A673 (cell line): ENCODE measurements around the gene PIGT. TPM values are rescaled to one million over a fixed set of nuclear protein-coding genes. Genes with fewer than 3 reads are reported as not detected.

Experiments
- BruUV-seq: library from RNA; stranded (reverse); fragments of 400-500 nt; replicated peaks from 2 replicates; lab custom pipeline; 2021; lab: Mats Ljungman, UMichigan
- CTCF ChIA-PET: fragments of 300-600 bp; sonication (Branson Sonifier 250); formaldehyde crosslinking; loops from one replicate; lab custom pipeline; 2022; ENCODE audit warnings: antibody characterized with exemption; lab: Charles Lee
- POLR2A ChIA-PET: fragments of 300-600 bp; sonication (Branson Sonifier 250); formaldehyde crosslinking; loops from one replicate; lab custom pipeline; 2022; ENCODE audit warnings: antibody characterized with exemption; ENCODE audit not compliant: low non-redundant PET; lab: Charles Lee
- DNase-seq: peaks from one replicate; pipeline ENCODE4 v3.0.0-alpha.2; 2015; ENCODE audit warnings: low spot score
- H3K27ac ChIP-seq: fragments of 200-600 bp; sonication (generic); 2 replicates; pipeline ENCODE4 v1.5.1; 2016; ENCODE audit warnings: mixed run types, low read depth, mild to moderate bottlenecking, mixed read lengths, antibody characterized with exemption, low read length; ENCODE audit not compliant: poor library complexity, severe bottlenecking
- H3K27me3 ChIP-seq: fragments of 200-600 bp; sonication (generic); replicated peaks from 2 replicates; pipeline ENCODE4 v1.6.1; 2017; ENCODE audit warnings: mixed run types, low read depth, mild to moderate bottlenecking, mixed read lengths, antibody characterized with exemption, low read length; ENCODE audit not compliant: insufficient read depth, poor library complexity
- H3K36me3 ChIP-seq: fragments of 200-600 bp; sonication (generic); 2 replicates; pipeline ENCODE4 v1.6.1; 2016; ENCODE audit warnings: mixed run types, mild to moderate bottlenecking, mixed read lengths, antibody characterized with exemption, low read length; ENCODE audit not compliant: insufficient read depth, poor library complexity, severe bottlenecking
- H3K4me1 ChIP-seq: fragments of 200-600 bp; sonication (generic); 2 replicates; pipeline ENCODE4 v1.6.1; 2017; ENCODE audit warnings: mixed run types, mild to moderate bottlenecking, mixed read lengths, antibody characterized with exemption, low read length; ENCODE audit not compliant: insufficient read depth, poor library complexity, severe bottlenecking
- H3K4me3 ChIP-seq: fragments of 200-600 bp; sonication (generic); 2 replicates; pipeline ENCODE4 v1.5.1; 2016; ENCODE audit warnings: low read depth, mixed run types, mild to moderate bottlenecking, mixed read lengths, low read length; ENCODE audit not compliant: poor library complexity, severe bottlenecking
- H3K9me3 ChIP-seq: fragments of 200-600 bp; sonication (generic); 2 replicates; pipeline ENCODE4 v1.6.1; 2016; ENCODE audit warnings: mixed run types, low read depth, mild to moderate bottlenecking, mixed read lengths, antibody characterized with exemption, low read length; ENCODE audit not compliant: poor library complexity, severe bottlenecking
- CTCF ChIP-seq: fragments of 300-800, 200-600 bp; sonication (generic); conservative IDR thresholded peaks from 2 replicates; pipeline ENCODE4 v1.5.1; 2017; ENCODE audit warnings: low read depth, mild to moderate bottlenecking, antibody characterized with exemption, low read length, moderate library complexity, mixed read lengths
- EZH2 ChIP-seq: fragments of 200-600 bp; sonication (generic); IDR thresholded peaks from 2 replicates; pipeline ENCODE4 v1.6.1; 2017; ENCODE audit warnings: borderline replicate concordance, low read depth, mild to moderate bottlenecking, mixed read lengths, antibody characterized with exemption, low read length; ENCODE audit not compliant: poor library complexity, severe bottlenecking
- intact Hi-C: fragments of 100-400 bp; cut with micrococcal nuclease; formaldehyde crosslinking; loops from one replicate; pipeline ENCODE4 v1.10.0; 2022; ENCODE audit not compliant: unreplicated experiment
- total RNA-seq: library from RNA; stranded (reverse); gene quantifications from 2 replicates; pipeline ENCODE4 v1.2.3, GENCODE V29; 2021

Gene PIGT
- total RNA-seq, 1 experiment from 2014 or later, result 97.2 TPM

- no TSS peak for BruUV-seq
- TF ChIP-seq CTCF (no peak), EZH2 (no peak)
- no peaks in the 10 kb centered on the region for H3K9me3 ChIP-seq
- peaks cover 17% of the 10 kb centered on the region for H3K36me3 ChIP-seq
- intact Hi-C loops, result no loop called here
- no peaks in the 10 kb centered on the region for H3K27me3 ChIP-seq
- ChIA-PET POLR2A (no interaction called here), CTCF (no interaction called here)
- H3K4me3 ChIP-seq, result no peak overlapping the region
- H3K4me1 ChIP-seq, result peaks cover 11% of the 10 kb centered on the region
- H3K27ac ChIP-seq, result no peak overlapping the region
- no peak for DNase-seq
These were observed 48.8 kb upstream of the PIGT start for GRCh38 chr20:45367126-45367525.

- ChIA-PET CTCF (no interaction called here), POLR2A (no interaction called here)
- intact Hi-C loops, result no loop called here
These were observed 47.5 kb upstream of the PIGT start for GRCh38 chr20:45368221-45368980.

GRCh38 chr20:45370571-45371160 is 45.3 kb upstream of the PIGT start:
- BruUV-seq, result no TSS peak
- intact Hi-C loops, result no loop called here
- Histone ChIP-seq H3K4me3 (no peak overlapping the region), H3K4me1 (no peaks in the 10 kb centered on the region), H3K9me3 (no peaks in the 10 kb centered on the region), H3K36me3 (peaks cover 14% of the 10 kb centered on the region), H3K27ac (no peak overlapping the region), H3K27me3 (no peaks in the 10 kb centered on the region)
- DNase-seq, result no peak
- TF ChIP-seq EZH2 (no peak), CTCF (no peak)
- CTCF ChIA-PET, result no interaction called here
- POLR2A ChIA-PET, result no interaction called here

More at GRCh38 chr20:45368221-45368980, 47.5 kb upstream of the PIGT start:
- Histone ChIP-seq H3K9me3 (no peaks in the 10 kb centered on the region), H3K36me3 (peaks cover 17% of the 10 kb centered on the region), H3K27me3 (no peaks in the 10 kb centered on the region), H3K4me3 (no peak overlapping the region), H3K27ac (no peak overlapping the region), H3K4me1 (peaks cover 11% of the 10 kb centered on the region)
- TF ChIP-seq CTCF (no peak), EZH2 (no peak)
- DNase-seq, result no peak
- no TSS peak for BruUV-seq
